Large intestine (tissue), 3 donors: ENCODE measurements around the gene CDH23. TPM values are rescaled to one million over a fixed set of nuclear protein-coding genes. Genes with fewer than 3 reads are reported as not detected.

Source experiments
- DNase-seq, 2 donors: peaks; one replicate each; pipeline versions ENCODE4 v3.0.0 to v3.0.0-alpha.2; 2013
- H3K27ac ChIP-seq: one replicate; pipeline ENCODE4 v1.5.1; 2013; ENCODE audit warnings: low read length
- H3K27me3 ChIP-seq: 2 replicates; pipeline ENCODE4 v1.6.1; 2013; ENCODE audit warnings: low read length; ENCODE audit not compliant: control insufficient read depth, insufficient read depth
- H3K36me3 ChIP-seq: 2 replicates; pipeline ENCODE4 v1.6.1; 2013; ENCODE audit warnings: low read length; ENCODE audit not compliant: control insufficient read depth, insufficient read depth
- H3K4me1 ChIP-seq: one replicate; pipeline ENCODE4 v1.6.1; 2013; ENCODE audit warnings: low read length; ENCODE audit not compliant: control insufficient read depth, insufficient read depth
- H3K4me3 ChIP-seq: one replicate; pipeline ENCODE4 v1.5.1; 2013; ENCODE audit warnings: low read length
- H3K9me3 ChIP-seq: one replicate; pipeline ENCODE4 v1.6.1; 2013; ENCODE audit warnings: mild to moderate bottlenecking, low read depth, low read length, moderate library complexity; ENCODE audit not compliant: control insufficient read depth
- WGBS: methylation state at CpG from one replicate; pipeline ENCODE4 v1.1.5; 2013; ENCODE audit warnings: low lambda C conversion rate; ENCODE audit not compliant: insufficient coverage; 5-methylcytosine and 5-hydroxymethylcytosine counted together
- polyA plus RNA-seq: library from polyadenylated mRNA; unstranded; fragments of 120-200 nt; gene quantifications from one replicate; pipeline ENCODE4 v1.2.1, GENCODE V29; 2013

CDH23 gene
- polyA plus RNA-seq, 1 donor = 1.7 TPM

DNA sequence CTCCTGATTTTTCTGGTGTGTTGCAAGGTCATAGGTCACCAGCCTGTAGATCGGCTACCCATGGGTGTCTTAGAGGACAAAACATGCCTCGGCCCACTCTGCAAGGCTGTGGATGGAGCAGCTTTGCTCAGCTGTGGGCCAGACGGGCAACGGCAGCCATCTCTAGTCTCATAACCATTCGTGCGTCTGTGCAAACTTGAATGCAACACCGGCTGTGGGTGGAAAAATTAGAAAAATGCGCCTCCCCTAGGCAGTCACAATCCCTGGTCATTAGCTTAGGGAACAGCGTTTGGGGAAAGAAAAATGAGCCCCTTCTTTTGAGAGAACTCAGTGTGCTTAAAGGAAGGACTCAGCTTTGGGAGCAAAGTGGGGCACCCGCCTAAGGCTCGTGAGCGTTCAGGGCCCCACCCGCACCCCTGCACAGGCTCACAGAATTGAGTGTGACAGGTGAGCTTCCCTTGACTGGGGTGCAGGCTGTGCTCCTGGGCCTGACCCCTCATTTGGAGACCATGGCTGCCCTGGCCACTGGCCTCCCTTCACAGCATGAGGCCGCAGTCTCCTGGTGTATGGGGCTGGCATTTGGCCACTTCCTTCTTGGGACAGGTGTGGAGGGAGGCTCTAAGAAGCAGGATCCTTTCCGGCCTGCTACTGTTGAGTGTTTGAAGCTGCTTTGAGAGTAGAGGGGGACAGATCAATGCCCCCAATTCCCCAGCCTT is 174.9 kb downstream of the CDH23 start:
- H3K36me3 ChIP-seq = no peaks in the 10 kb centered on the region
- DNase-seq = no peak
- no peaks in the 10 kb centered on the region for H3K9me3 ChIP-seq
- no peak overlapping the region for H3K27ac ChIP-seq
- no peak overlapping the region for H3K4me3 ChIP-seq
- H3K27me3 ChIP-seq = no peaks in the 10 kb centered on the region
- 100% methylated on average over 1 of the region's 15 CpGs for WGBS
- H3K4me1 ChIP-seq = no peaks in the 10 kb centered on the region

DNA sequence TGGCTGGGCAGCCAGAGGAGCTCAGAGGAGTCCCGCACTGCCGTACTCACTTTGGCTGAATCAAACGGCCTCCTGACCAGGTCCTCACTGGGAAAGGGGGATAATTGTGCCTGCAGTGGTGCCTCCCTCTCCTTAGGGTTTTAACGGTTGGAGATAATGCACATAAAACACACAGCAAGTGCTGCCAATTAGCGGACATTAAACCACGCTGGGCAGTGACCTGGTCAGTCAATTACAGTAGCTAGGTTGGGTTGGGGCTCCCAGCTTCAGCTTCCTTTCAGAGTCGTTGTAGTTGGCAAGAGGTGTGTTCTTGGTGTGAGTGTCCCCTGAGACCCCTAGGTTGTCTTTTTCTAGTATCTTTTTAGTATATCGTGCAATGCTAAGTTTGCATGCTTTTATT is 176.2 kb downstream of the CDH23 start:
- no CpG with 5 or more reads among the region's 8 CpGs for WGBS
- Histone ChIP-seq H3K4me3 (no peak overlapping the region), H3K27ac (no peak overlapping the region), H3K4me1 (no peaks in the 10 kb centered on the region), H3K9me3 (no peaks in the 10 kb centered on the region), H3K36me3 (no peaks in the 10 kb centered on the region), H3K27me3 (no peaks in the 10 kb centered on the region)
- DNase-seq = no peak

DNA sequence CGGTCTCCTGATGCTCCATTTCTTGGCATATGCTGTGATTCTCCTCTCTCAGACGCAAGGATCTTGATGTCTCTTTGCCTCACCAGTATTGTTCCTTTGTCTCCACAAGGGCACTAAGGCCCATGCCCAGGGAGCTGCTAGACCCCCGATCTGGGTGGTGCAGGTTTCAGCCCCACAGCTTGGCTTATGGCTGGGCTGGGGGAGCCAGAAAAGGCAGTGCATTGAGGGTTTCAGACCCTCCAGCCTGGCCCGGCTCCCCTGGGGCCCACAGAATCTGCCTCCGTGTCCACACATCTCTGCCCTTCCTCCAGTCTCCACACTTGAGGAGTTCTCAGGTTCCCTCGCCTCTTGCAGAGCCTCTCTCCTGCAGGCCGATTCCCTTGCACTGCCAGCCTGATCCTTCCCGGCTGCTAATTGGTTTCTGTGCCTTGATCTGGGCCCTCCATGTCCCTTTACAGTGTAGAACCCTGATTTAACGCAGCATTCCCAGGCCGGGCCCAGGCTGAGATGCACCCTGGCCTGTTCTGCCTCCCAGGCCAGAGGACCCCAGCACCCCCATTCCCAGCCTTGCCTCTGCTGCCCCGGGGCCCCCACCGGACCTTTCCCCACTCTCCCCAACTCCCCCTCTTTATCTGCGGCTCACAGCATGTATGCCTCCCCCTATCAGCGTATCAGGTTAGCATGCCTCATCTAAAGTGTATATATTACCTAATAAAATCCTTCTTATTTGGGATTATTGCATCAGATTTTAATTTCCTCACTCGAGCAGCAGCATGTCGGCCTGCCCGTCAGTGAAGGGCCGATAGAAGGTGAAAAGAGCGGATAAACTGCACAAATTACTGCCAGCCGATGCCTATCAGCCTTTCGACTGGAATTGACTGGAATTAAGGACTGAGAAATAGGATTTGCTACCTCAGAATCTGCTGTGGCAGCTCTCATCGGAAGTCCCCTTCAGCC is 177.1 kb downstream of the CDH23 start:
- H3K36me3 ChIP-seq = no peaks in the 10 kb centered on the region
- H3K9me3 ChIP-seq = no peaks in the 10 kb centered on the region
- no peak overlapping the region for H3K4me3 ChIP-seq
- H3K4me1 ChIP-seq = no peaks in the 10 kb centered on the region
- no peak for DNase-seq
- H3K27me3 ChIP-seq = no peaks in the 10 kb centered on the region
- no peak overlapping the region for H3K27ac ChIP-seq
- WGBS = no CpG with 5 or more reads among the region's 22 CpGs

- no peak for DNase-seq
Measured at GRCh38 chr10:71575451-71575850, 178.7 kb downstream of the CDH23 start.

DNA sequence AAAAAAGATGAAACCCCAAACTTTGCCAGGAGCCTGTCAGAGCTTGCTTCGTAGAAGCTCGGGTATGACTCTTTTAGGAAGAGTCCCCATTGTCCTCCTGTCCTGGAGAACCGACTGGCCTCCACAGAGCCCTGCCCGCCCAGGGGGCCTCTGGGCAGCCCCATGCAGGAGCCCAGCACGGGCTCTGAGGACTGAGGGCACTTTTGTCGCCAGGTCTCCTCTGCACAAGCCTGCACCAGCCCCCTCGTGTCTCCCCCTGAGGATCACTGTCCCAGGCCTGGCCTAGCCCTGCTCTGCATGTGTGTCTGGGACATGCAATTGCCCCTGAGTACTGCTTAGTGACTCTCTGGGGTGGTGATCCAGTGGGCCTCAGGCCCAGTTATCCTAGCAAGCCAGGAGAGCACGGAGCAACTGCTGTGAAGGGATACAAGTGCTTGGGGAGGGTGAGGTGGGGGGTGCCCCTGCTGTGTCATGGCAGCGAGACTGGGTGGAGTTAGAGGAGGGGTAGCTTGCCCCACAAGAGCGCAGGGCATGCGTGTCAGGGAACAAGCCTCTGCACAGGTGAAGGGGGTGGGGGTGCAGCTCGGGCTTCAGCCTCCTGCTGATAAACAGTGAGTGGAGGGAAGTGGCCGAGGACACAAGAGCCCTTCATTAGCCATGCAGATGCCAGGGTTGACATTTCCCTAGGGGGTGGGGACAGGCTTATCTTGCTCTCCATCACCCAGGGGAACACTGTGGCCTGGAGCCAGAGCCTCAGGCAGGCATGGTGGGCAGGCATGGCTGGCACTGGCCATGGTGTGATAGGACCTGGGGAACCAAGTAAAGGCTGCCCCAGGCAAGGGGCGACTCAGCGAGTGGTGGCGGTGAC is 179.4 kb downstream of the CDH23 start:
- H3K36me3 ChIP-seq = no peaks in the 10 kb centered on the region
- no peaks in the 10 kb centered on the region for H3K4me1 ChIP-seq
- DNase-seq = no peak
- no CpG with 5 or more reads among the region's 16 CpGs for WGBS
- H3K27ac ChIP-seq = no peak overlapping the region
- no peaks in the 10 kb centered on the region for H3K9me3 ChIP-seq
- no peaks in the 10 kb centered on the region for H3K27me3 ChIP-seq
- no peak overlapping the region for H3K4me3 ChIP-seq

More at GRCh38 chr10:71575451-71575850, 178.7 kb downstream of the CDH23 start:
- H3K4me1 ChIP-seq = no peaks in the 10 kb centered on the region
- no peaks in the 10 kb centered on the region for H3K9me3 ChIP-seq
- no peaks in the 10 kb centered on the region for H3K36me3 ChIP-seq
- no CpG with 5 or more reads among the region's 14 CpGs for WGBS
- H3K27me3 ChIP-seq = no peaks in the 10 kb centered on the region
- no peak overlapping the region for H3K27ac ChIP-seq
- no peak overlapping the region for H3K4me3 ChIP-seq

DNA sequence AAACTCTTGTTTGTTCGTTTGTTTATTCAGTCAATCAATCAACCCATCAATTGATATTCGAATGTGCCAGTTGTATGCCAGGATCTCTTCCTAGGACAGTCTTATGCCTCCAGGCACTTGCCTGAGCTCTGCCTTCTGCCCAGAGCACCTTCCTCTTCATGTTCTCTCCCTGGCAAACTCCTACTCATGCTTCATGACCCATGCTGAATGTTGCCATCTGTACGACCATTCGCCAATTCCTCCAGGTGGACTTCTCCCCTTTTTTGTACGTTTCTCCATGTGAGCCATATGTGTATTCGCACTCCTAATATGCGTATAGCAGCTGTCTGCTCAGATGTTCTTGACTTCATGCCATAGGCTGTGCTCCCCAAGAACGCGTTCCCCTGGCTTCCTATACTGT is 180.1 kb downstream of the CDH23 start:
- Histone ChIP-seq H3K27ac (no peak overlapping the region), H3K4me3 (no peak overlapping the region), H3K9me3 (no peaks in the 10 kb centered on the region), H3K27me3 (no peaks in the 10 kb centered on the region), H3K36me3 (no peaks in the 10 kb centered on the region), H3K4me1 (no peaks in the 10 kb centered on the region)
- no peak for DNase-seq
- 60% methylated on average over 1 of the region's 9 CpGs for WGBS

DNA sequence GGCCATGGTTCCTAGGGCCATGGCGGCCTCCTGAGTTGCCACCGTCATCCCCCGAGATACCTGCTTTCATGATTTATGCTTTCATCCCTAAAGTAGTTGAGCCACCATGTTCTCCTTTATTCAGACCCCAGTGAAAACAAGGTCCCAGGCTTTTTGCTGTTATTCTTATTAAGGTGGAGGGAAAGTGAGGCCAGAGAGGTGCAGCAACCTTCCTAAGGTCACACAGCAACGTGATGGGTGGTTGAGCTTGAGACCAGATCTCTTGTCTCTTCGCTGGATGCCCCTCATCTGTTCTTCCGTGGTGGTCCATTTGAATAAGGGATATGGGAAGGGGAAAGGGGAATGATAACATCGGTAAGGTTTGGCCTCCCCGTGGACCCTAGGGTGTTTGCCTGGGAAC is 180.6 kb downstream of the CDH23 start:
- H3K27me3 ChIP-seq = no peaks in the 10 kb centered on the region
- no peaks in the 10 kb centered on the region for H3K36me3 ChIP-seq
- DNase-seq = no peak
- 100% methylated on average over 1 of the region's 8 CpGs for WGBS
- no peaks in the 10 kb centered on the region for H3K4me1 ChIP-seq
- no peaks in the 10 kb centered on the region for H3K9me3 ChIP-seq
- no peak overlapping the region for H3K4me3 ChIP-seq
- no peak overlapping the region for H3K27ac ChIP-seq

- no peak for DNase-seq
- Histone ChIP-seq H3K9me3 (no peaks in the 10 kb centered on the region), H3K4me1 (no peaks in the 10 kb centered on the region), H3K27me3 (no peaks in the 10 kb centered on the region), H3K27ac (no peak overlapping the region), H3K4me3 (no peak overlapping the region), H3K36me3 (no peaks in the 10 kb centered on the region)
- no CpG with 5 or more reads among the region's 10 CpGs for WGBS
Measured at GRCh38 chr10:71578069-71578468, 181.3 kb downstream of the CDH23 start.

DNA sequence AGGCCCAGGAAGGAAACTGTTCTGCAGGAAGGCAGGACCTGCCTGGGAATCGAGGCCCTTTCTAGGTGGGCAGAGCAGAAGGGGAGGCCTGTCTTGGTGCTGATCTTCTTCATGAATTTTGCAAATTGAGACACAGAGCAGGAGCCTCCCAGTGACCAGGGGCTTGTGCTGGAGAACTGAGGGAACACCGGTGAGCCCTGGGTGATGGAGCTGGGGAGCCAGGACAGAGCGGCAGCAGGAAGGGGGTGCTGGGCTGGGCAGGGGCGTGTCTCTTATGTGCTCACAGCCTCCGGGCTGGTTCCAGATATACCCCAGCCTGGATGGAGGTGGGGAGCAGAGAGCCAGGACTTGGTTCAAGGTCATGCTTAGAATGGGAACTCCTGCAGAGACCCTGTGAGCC is 182.9 kb downstream of the CDH23 start:
- Histone ChIP-seq H3K4me1 (no peaks in the 10 kb centered on the region), H3K9me3 (no peaks in the 10 kb centered on the region), H3K4me3 (no peak overlapping the region), H3K36me3 (no peaks in the 10 kb centered on the region), H3K27me3 (peaks cover 2% of the 10 kb centered on the region), H3K27ac (no peak overlapping the region)
- no peak for DNase-seq
- WGBS = no CpG with 5 or more reads among the region's 5 CpGs

GRCh38 chr10:71580415-71580814 is 183.7 kb downstream of the CDH23 start:
- Histone ChIP-seq H3K4me1 (no peaks in the 10 kb centered on the region), H3K4me3 (no peak overlapping the region), H3K36me3 (no peaks in the 10 kb centered on the region), H3K27ac (no peak overlapping the region), H3K27me3 (peaks cover 2% of the 10 kb centered on the region), H3K9me3 (no peaks in the 10 kb centered on the region)
- no CpG with 5 or more reads among the region's 2 CpGs for WGBS
- DNase-seq = no peak
